ENCODE data around the gene FOLR1. TPM values are rescaled to one million over a fixed set of nuclear protein-coding genes. Genes with fewer than 3 reads are reported as not detected.

FOLR1 gene
- total RNA-seq, 1 donor from 2014 or later = not detected

- DNase-seq (no peak), ATAC-seq (ENCODE audit: low read depth) (no peak)
- Mint-ChIP-seq H3K36me3 (ENCODE audit: low read depth) (peaks cover 68% of the 10 kb centered on the region), H3K27ac (no peak overlapping the region), H3K4me3 (no peak overlapping the region), H3K4me1 (peaks cover 28% of the 10 kb centered on the region), H3K27me3 (no peaks in the 10 kb centered on the region), H3K9me3 (no peaks in the 10 kb centered on the region)
- POLR2A ChIA-PET = no interaction called here
- intact Hi-C loops (cut with micrococcal nuclease) = loop anchor here (10.0 kb wide), 2 partner anchors 585 to 1155 kb away; partner anchors contain the start of gene ATG16L2
- CTCF ChIA-PET = no interaction called here
- TF ChIP-seq, protein P1, sequence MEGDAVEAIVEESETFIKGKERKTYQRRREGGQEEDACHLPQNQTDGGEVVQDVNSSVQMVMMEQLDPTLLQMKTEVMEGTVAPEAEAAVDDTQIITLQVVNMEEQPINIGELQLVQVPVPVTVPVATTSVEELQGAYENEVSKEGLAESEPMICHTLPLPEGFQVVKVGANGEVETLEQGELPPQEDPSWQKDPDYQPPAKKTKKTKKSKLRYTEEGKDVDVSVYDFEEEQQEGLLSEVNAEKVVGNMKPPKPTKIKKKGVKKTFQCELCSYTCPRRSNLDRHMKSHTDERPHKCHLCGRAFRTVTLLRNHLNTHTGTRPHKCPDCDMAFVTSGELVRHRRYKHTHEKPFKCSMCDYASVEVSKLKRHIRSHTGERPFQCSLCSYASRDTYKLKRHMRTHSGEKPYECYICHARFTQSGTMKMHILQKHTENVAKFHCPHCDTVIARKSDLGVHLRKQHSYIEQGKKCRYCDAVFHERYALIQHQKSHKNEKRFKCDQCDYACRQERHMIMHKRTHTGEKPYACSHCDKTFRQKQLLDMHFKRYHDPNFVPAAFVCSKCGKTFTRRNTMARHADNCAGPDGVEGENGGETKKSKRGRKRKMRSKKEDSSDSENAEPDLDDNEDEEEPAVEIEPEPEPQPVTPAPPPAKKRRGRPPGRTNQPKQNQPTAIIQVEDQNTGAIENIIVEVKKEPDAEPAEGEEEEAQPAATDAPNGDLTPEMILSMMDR (IDR thresholded peaks at IDR 0.05) = no peak
Measured at GRCh38 chr11:72229925-72230763, 38.2 kb downstream of the FOLR1 start.

DNA sequence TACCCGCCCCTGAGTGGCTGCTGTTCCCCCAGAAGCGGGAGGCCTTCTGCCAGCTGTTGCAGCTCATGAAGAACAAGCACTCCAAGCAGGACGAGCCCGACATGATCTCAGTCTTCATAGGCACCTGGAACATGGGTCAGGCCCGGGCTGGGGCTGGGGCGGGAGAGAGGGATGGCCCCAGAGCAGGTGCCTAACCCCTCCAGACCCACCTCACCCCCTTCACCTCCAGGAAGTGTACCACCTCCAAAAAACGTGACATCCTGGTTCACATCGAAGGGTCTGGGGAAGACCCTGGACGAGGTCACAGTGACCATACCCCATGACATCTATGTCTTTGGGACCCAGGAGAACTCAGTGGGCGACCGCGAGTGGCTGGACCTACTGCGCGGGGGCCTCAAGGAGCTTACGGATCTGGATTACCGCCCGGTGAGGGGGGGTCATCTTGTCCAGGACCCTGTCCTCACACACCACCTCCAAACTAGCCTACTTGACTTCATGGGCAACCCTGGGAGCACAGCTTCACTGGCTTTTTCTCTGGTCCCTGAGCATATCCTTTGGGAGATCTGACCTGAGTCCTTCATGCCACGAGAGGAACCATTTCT is 38.9 kb downstream of the FOLR1 start:
- ATAC-seq (ENCODE audit: low read depth) = no peak
- no peak for DNase-seq
- TF ChIP-seq, protein P1 (IDR thresholded peaks at IDR 0.05) = no peak
- Mint-ChIP-seq H3K4me3 (no peak overlapping the region), H3K27me3 (no peaks in the 10 kb centered on the region), H3K27ac (no peak overlapping the region), H3K36me3 (ENCODE audit: low read depth) (peaks cover 73% of the 10 kb centered on the region), H3K9me3 (no peaks in the 10 kb centered on the region), H3K4me1 (peaks cover 21% of the 10 kb centered on the region)
- POLR2A ChIA-PET = no interaction called here
- intact Hi-C loops (cut with micrococcal nuclease) = no loop called here
- CTCF ChIA-PET = no interaction called here

DNA sequence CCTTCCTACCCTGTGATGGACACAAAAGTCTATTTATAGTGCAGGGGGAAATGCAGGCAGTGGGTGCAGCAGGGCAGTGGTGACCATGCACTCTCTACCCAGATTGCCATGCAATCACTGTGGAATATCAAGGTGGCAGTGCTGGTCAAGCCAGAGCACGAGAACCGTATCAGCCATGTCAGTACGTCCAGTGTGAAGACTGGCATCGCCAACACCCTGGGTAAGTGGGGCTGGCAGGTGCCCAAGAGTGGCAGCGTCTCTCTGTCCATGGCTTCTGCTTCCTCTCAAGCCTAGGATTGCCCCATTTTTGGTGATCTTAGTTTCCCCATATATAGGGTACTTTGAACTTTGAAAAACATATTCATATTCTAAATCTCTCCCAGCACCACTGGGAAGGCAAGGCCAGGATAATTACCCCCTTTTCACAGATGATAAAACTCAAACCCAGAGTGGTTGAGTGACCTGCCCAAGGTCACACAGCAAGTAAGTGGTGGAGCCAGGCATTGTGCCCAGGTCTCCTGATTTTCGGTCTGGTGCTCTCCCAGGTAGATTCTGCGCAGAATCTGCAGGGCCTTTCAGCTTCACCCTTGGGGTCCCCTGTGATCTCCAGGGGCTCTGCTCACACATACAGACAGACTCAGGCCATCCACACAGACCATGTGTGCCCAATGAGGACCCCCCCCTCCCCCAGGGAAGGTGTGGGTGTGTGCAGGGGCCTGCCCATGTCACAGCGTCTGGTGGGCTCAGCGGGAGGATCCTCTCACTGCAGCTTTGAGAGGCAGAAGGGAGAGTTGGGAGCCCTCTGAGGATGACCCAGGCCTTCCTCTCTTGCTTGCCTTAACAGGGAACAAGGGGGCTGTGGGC is 39.7 kb downstream of the FOLR1 start:
- intact Hi-C loops (cut with micrococcal nuclease) = no loop called here
- ATAC-seq (ENCODE audit: low read depth) = no peak
- no peak for DNase-seq
- Mint-ChIP-seq H3K4me3 (no peak overlapping the region), H3K27me3 (no peaks in the 10 kb centered on the region), H3K4me1 (peaks cover 21% of the 10 kb centered on the region), H3K36me3 (ENCODE audit: low read depth) (peaks cover 79% of the 10 kb centered on the region), H3K9me3 (no peaks in the 10 kb centered on the region), H3K27ac (no peak overlapping the region)
- TF ChIP-seq, protein P1 (IDR thresholded peaks at IDR 0.05) = no peak
- ChIA-PET CTCF (no interaction called here), POLR2A (interaction anchor here (0.8 kb wide), 1 partner anchor 8 kb away, joined by 3 read pairs; no protein-coding TSS in a partner anchor)

DNA sequence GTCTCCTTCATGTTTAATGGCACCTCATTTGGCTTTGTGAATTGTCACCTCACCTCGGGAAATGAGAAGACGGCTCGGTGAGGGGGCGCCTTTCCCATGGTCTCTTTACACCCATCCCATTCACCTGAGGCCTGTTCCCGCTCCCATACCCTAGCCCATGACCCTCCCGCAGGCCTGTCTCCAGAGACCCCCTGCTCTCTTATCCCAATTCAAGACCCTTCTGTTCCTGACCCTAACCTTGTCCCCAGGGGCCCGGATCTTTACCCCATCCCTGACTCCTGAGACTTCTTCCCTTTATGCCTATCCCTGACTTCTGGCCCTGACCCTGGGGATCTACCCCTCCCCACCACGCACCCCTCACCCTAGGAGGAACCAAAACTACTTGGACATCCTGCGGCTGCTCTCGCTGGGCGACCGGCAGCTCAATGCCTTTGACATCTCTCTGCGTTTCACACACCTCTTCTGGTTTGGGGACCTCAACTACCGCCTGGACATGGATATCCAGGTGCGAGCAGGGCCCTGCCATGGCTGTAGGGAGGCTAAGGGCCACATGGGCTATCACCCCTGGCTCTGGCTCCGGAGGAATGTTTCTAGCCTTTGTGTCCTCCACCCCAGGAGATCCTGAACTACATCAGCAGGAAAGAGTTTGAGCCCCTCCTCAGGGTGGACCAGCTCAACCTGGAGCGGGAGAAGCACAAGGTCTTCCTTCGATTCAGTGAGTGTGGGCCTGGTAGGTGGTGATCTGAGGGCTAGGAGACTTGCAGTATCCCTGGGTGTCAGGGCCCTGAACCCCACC is 40.5 kb downstream of the FOLR1 start:
- Mint-ChIP-seq H3K36me3 (ENCODE audit: low read depth) (peaks cover 87% of the 10 kb centered on the region), H3K27ac (no peak overlapping the region), H3K4me3 (no peak overlapping the region), H3K9me3 (no peaks in the 10 kb centered on the region), H3K4me1 (peaks cover 21% of the 10 kb centered on the region), H3K27me3 (no peaks in the 10 kb centered on the region)
- ChIA-PET POLR2A (interaction anchor here (0.8 kb wide), 1 partner anchor 9 kb away, joined by 3 read pairs; no protein-coding TSS in a partner anchor), CTCF (no interaction called here)
- ATAC-seq (ENCODE audit: low read depth) (no peak), DNase-seq (no peak)
- intact Hi-C loops (cut with micrococcal nuclease) = no loop called here
- TF ChIP-seq, protein P1 (IDR thresholded peaks at IDR 0.05) = no peak
